SK-N-MC (cell line): ENCODE measurements around the gene HK2.
"Not testable (repeated sequence)": the region's sequence is repeated elsewhere in the genome, so short reads cannot be mapped to it uniquely, and the experiment has no call there.

Source experiments
- EZH2 ChIP-seq: fragments of 200-600 bp; sonication (generic); IDR thresholded peaks from one replicate; pipeline ENCODE4 v1.6.1; 2017; ENCODE audit warnings: antibody characterized with exemption
- FOXP2 ChIP-seq: optimal IDR thresholded peaks from 2 replicates; pipeline ENCODE3; 2011; ENCODE audit warnings: mild to moderate bottlenecking, moderate library complexity; ENCODE audit not compliant: insufficient read depth; ENCODE audit errors: extremely low read length, control extremely low read depth

DNA sequence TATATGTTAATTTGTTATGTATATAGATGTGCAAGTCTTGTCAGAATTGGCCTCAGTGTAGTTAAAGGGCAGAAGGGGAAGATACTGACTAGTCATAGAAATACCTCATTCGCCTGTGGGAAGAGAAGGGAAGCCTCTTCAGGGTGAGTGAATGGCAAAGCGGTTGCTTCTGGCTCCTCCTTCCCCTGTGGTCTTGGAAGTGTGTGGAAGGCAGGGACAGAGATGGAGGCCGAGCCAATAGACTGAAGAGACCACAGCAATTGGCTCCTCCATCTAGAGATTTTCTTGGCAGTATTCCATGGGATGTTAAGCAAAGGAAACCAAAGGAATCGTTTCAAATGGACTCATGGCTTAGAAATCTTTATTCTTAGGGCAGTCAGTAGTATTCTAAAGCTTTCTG lies 57.9 kb downstream of the HK2 start:
- TF ChIP-seq EZH2, FOXP2: not testable (repeated sequence)
